Activated CD8-positive, alpha-beta memory T cell treated with anti-CD3 and anti-CD28 coated beads for 1 hour (primary cell): ENCODE measurements around the gene TMEM225.
"Not testable (repeated sequence)": the region's sequence is repeated elsewhere in the genome, so short reads cannot be mapped to it uniquely, and the experiment has no call there.

Experiments used
- DNase-seq, 2 donors: peaks; one replicate each; pipeline ENCODE4 v3.0.0-alpha.2; 2020; ENCODE audit warnings: low read depth in 1 of 2; ENCODE audit errors: extremely low read depth in 1 of 2

Gene TMEM225

GRCh38 chr11:123885570-123885969 lies at the start of gene TMEM225:
TMEM225 (minus strand) TSS chr11:123885670; CDS start chr11:123885425, 245 bp downstream.
- DNase-seq: no peak

- DNase-seq: no peak
Measured at GRCh38 chr11:123924027-123924426, 38.6 kb upstream of the TMEM225 start.

- DNase-seq: no peak
Measured at GRCh38 chr11:123920943-123921342, 35.5 kb upstream of the TMEM225 start.

GRCh38 chr11:123905826-123906225 lies 20.4 kb upstream of the TMEM225 start:
- DNase-seq: no peak

GRCh38 chr11:123904932-123905331 lies 19.5 kb upstream of the TMEM225 start:
- no peak for DNase-seq

GRCh38 chr11:123903932-123904331 lies 18.5 kb upstream of the TMEM225 start:
- DNase-seq: no peak

- DNase-seq: no peak
Measured at GRCh38 chr11:123901867-123902266, 16.4 kb upstream of the TMEM225 start, which contains the start of gene OR8D4. OR8D4 (plus strand) TSS chr11:123902167; CDS start chr11:123906432, 4,265 bp downstream.

- no peak for DNase-seq
Measured at GRCh38 chr11:123899792-123900191, 14.3 kb upstream of the TMEM225 start.

- DNase-seq: no peak
Measured at GRCh38 chr11:123892031-123892430, 6.6 kb upstream of the TMEM225 start.

- DNase-seq: no peak
Measured at GRCh38 chr11:123880912-123881311, 4.6 kb downstream of the TMEM225 start.

- DNase-seq: not testable (repeated sequence)
Measured at GRCh38 chr11:123867795-123868194, 17.7 kb downstream of the TMEM225 start.

GRCh38 chr11:123865293-123865692 lies 20.2 kb downstream of the TMEM225 start:
- not testable (repeated sequence) for DNase-seq

GRCh38 chr11:123859731-123860130 lies 25.7 kb downstream of the TMEM225 start:
- DNase-seq: no peak

- DNase-seq: no peak
Measured at GRCh38 chr11:123856444-123856843, 29.0 kb downstream of the TMEM225 start.

- no peak for DNase-seq
Measured at GRCh38 chr11:123853038-123853437, 32.4 kb downstream of the TMEM225 start.

- no peak for DNase-seq
Measured at GRCh38 chr11:123852321-123852720, 33.1 kb downstream of the TMEM225 start.

- no peak for DNase-seq
Measured at GRCh38 chr11:123851110-123851509, 34.4 kb downstream of the TMEM225 start.

- DNase-seq: no peak
Measured at GRCh38 chr11:123841174-123841573, 44.3 kb downstream of the TMEM225 start.

GRCh38 chr11:123839131-123839530 lies 46.3 kb downstream of the TMEM225 start:
- no peak for DNase-seq

- no peak for DNase-seq
Measured at GRCh38 chr11:123838659-123839058, 46.8 kb downstream of the TMEM225 start.

GRCh38 chr11:123838199-123838598 lies 47.3 kb downstream of the TMEM225 start:
- no peak for DNase-seq

GRCh38 chr11:123833095-123833494 lies 52.4 kb downstream of the TMEM225 start:
- DNase-seq: no peak
